ENCODE results near the gene SMURF2.
"Not testable (repeated sequence)": the region's sequence is repeated elsewhere in the genome, so short reads cannot be mapped to it uniquely, and the experiment has no call there.

GRCh38 chr17:64663836-64664235 lies 1.7 kb upstream of the SMURF2 start:
- TF ChIP-seq, protein P1, sequence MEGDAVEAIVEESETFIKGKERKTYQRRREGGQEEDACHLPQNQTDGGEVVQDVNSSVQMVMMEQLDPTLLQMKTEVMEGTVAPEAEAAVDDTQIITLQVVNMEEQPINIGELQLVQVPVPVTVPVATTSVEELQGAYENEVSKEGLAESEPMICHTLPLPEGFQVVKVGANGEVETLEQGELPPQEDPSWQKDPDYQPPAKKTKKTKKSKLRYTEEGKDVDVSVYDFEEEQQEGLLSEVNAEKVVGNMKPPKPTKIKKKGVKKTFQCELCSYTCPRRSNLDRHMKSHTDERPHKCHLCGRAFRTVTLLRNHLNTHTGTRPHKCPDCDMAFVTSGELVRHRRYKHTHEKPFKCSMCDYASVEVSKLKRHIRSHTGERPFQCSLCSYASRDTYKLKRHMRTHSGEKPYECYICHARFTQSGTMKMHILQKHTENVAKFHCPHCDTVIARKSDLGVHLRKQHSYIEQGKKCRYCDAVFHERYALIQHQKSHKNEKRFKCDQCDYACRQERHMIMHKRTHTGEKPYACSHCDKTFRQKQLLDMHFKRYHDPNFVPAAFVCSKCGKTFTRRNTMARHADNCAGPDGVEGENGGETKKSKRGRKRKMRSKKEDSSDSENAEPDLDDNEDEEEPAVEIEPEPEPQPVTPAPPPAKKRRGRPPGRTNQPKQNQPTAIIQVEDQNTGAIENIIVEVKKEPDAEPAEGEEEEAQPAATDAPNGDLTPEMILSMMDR (IDR thresholded peaks at IDR 0.05): not testable (repeated sequence)
- TF ChIP-seq POLR2A (IDR thresholded peaks at IDR 0.05): not testable (repeated sequence)
